Bronchial epithelial cell (primary cell): ENCODE results near the gene CCDC102A. TPM values are rescaled to one million over a fixed set of nuclear protein-coding genes. Genes with fewer than 3 reads are reported as not detected.

Experiments
- DNase-seq: peaks from one replicate; pipeline ENCODE4 v3.0.0-alpha.2; 2010; ENCODE audit warnings: low read depth
- FAIRE-seq: peaks from 2 replicates; lab custom pipeline; 2011; peaks lifted over from hg19 to GRCh38; lab: Jason Lieb, UNC
- H3K27me3 ChIP-seq: 2 replicates; pipeline ENCODE4 v1.5.1; 2011; ENCODE audit warnings: low read length; ENCODE audit not compliant: control insufficient read depth, insufficient read depth
- H3K36me3 ChIP-seq: 2 replicates; pipeline ENCODE4 v1.5.1; 2011; ENCODE audit warnings: low read length; ENCODE audit not compliant: control insufficient read depth, insufficient read depth
- H3K4me3 ChIP-seq: 2 replicates; pipeline ENCODE4 v1.5.1; 2011; ENCODE audit warnings: mild to moderate bottlenecking, low read depth, low read length, control low read depth
- CTCF ChIP-seq: IDR thresholded peaks from 2 replicates; pipeline ENCODE4 v1.5.1; 2011; ENCODE audit warnings: mild to moderate bottlenecking, moderate library complexity, low read length, control low read depth, inconsistent platforms; ENCODE audit not compliant: insufficient read depth, severe bottlenecking
- total RNA-seq: library from RNA; depleted of rRNA; stranded (reverse); fragments of >200 nt; gene quantifications from 2 replicates; pipeline ENCODE4 v1.2.1, GENCODE V29; 2014

The CCDC102A gene
- total RNA-seq, 1 donor from 2014 or later = 2.1 TPM

GRCh38 chr16:57529391-57530103 lies 6.8 kb downstream of the CCDC102A start:
- DNase-seq (no peak), FAIRE-seq (no peak)
- no peak for TF ChIP-seq CTCF
- Histone ChIP-seq H3K27me3 (no peaks in the 10 kb centered on the region), H3K36me3 (no peaks in the 10 kb centered on the region), H3K4me3 (no peak overlapping the region)

- no peaks in the 10 kb centered on the region for H3K36me3 ChIP-seq
- DNase-seq = no peak
- no peaks in the 10 kb centered on the region for H3K27me3 ChIP-seq
- FAIRE-seq = no peak
- no peak overlapping the region for H3K4me3 ChIP-seq
- no peak for TF ChIP-seq CTCF
Measured at GRCh38 chr16:57528499-57529390, 7.6 kb downstream of the CCDC102A start.

- Histone ChIP-seq H3K27me3 (no peaks in the 10 kb centered on the region), H3K4me3 (no peak overlapping the region), H3K36me3 (no peaks in the 10 kb centered on the region)
- no peak for FAIRE-seq
- no peak for TF ChIP-seq CTCF
- DNase-seq = no peak
Measured at GRCh38 chr16:57527610-57528360, 8.6 kb downstream of the CCDC102A start.

- FAIRE-seq = no peak
- DNase-seq = no peak
- Histone ChIP-seq H3K4me3 (no peak overlapping the region), H3K36me3 (no peaks in the 10 kb centered on the region), H3K27me3 (no peaks in the 10 kb centered on the region)
- TF ChIP-seq CTCF = no peak
Measured at GRCh38 chr16:57527027-57527426, 9.3 kb downstream of the CCDC102A start.

GRCh38 chr16:57526498-57526897 lies 9.9 kb downstream of the CCDC102A start:
- FAIRE-seq (no peak), DNase-seq (no peak)
- TF ChIP-seq CTCF = no peak
- H3K27me3 ChIP-seq = no peaks in the 10 kb centered on the region
- no peaks in the 10 kb centered on the region for H3K36me3 ChIP-seq
- no peak overlapping the region for H3K4me3 ChIP-seq
